Fibroblast of skin of scalp (primary cell): ENCODE data around the gene TOR4A.
"Not testable (repeated sequence)": the region's sequence is repeated elsewhere in the genome, so short reads cannot be mapped to it uniquely, and the experiment has no call there.

ENCODE experiments used
- DNase-seq: peaks from one replicate; pipeline ENCODE4 v3.0.0-alpha.2; 2013

Gene TOR4A

GRCh38 chr9:137239541-137240200, 37.9 kb upstream of the TOR4A start:
- DNase-seq, result not testable (repeated sequence)

- DNase-seq, result peak; percentile 70
Measured at GRCh38 chr9:137240318-137240840, 37.1 kb upstream of the TOR4A start.

GRCh38 chr9:137240841-137241489, 36.6 kb upstream of the TOR4A start, which contains the start of gene TUBB4B:
TUBB4B (plus strand) TSS chr9:137241287; CDS start chr9:137241361, 74 bp downstream.
- DNase-seq, result peak; percentile 100

GRCh38 chr9:137241490-137242268, 35.8 kb upstream of the TOR4A start:
- DNase-seq, result peak; percentile 50

- DNase-seq, result no peak
Measured at GRCh38 chr9:137242269-137243203, 35.0 kb upstream of the TOR4A start.

GRCh38 chr9:137243266-137243625, 34.3 kb upstream of the TOR4A start:
- DNase-seq, result not testable (repeated sequence)

- DNase-seq, result no peak
Measured at GRCh38 chr9:137243626-137244485, 33.7 kb upstream of the TOR4A start.

GRCh38 chr9:137244486-137245449, 32.8 kb upstream of the TOR4A start:
- DNase-seq, result no peak

- DNase-seq, result no peak
Measured at GRCh38 chr9:137245450-137246421, 31.8 kb upstream of the TOR4A start.

GRCh38 chr9:137247135-137247915, 30.2 kb upstream of the TOR4A start:
- DNase-seq, result no peak

- no peak for DNase-seq
Measured at GRCh38 chr9:137247916-137248175, 29.7 kb upstream of the TOR4A start.

GRCh38 chr9:137250329-137251193, 27.0 kb upstream of the TOR4A start:
- DNase-seq, result peak; percentile 12

GRCh38 chr9:137251194-137251461, 26.4 kb upstream of the TOR4A start, which contains the start of gene STPG3:
STPG3 (plus strand) TSS chr9:137251286; CDS start chr9:137251287, 1 bp downstream.
- no peak for DNase-seq

- no peak for DNase-seq
Measured at GRCh38 chr9:137251490-137252268, 25.8 kb upstream of the TOR4A start.

GRCh38 chr9:137252555-137253506, 24.7 kb upstream of the TOR4A start:
- no peak for DNase-seq
